Raji (cell line): ENCODE measurements around the gene ZMIZ1.

Experiments
- POLR2A ChIP-seq: IDR thresholded peaks from 2 replicates; pipeline ENCODE4 v1.6.1; 2011; ENCODE audit warnings: low read depth, low read length, control low read depth; ENCODE audit not compliant: insufficient read depth

Gene ZMIZ1

DNA sequence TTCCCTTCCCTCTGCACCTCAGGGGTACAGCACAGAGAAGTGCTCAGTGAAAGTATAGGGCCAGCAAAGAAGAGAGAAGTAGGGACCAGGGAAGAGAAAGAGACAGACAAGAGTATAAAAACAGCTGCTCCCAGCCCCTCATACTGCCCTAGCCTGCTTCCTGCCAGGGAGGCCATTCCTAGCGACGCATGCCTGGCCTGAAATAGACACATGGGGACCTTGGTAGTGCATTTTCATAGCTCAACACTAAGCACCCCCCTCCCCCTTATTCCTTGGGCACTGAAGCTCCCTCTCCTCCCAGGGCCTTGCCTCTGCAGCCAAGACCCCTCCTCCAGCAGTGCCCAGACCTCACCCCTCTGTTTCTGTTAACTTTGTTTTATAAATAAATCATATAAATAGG, 64.7 kb downstream of the ZMIZ1 start:
- TF ChIP-seq POLR2A = no peak

GRCh38 chr10:79135790-79136189, 67.0 kb downstream of the ZMIZ1 start:
- TF ChIP-seq POLR2A = no peak

DNA sequence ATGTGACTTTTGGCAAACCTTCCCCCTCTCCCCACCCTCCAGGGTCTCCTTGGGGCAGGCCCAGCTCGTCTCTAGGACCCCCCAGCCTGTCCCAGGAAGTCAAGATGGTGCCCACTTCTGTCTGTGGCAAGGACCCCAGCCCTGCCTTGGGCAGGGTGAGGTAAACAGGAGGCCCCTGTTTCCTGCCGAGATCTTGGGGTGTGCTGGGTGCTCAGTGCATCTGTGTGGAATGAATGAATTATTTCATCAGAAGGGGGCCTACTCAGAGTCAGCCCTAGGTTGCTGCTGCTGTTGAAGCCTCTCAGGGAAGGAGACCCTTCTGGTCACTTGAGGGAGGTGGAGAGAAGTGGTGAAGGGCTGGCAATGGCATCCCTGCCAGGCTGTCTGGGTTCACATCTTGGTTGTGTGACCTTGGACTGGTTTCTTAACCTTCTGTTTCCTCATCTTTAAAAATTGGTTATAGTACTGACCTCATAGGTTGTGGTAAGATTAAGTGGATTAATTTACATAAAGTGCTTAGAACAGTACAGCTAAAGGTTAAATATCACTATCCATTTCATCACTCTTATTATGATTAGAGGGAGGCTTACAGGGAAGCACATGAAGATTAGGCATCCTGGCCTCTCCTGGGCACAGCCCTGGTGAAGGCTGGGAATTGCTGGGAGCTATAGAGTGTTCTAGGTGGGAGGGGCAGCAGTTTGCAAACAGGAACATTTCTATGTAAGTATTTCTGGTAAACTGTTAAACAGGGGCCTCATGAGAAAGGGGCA, 67.7 kb downstream of the ZMIZ1 start:
- no peak for TF ChIP-seq POLR2A

DNA sequence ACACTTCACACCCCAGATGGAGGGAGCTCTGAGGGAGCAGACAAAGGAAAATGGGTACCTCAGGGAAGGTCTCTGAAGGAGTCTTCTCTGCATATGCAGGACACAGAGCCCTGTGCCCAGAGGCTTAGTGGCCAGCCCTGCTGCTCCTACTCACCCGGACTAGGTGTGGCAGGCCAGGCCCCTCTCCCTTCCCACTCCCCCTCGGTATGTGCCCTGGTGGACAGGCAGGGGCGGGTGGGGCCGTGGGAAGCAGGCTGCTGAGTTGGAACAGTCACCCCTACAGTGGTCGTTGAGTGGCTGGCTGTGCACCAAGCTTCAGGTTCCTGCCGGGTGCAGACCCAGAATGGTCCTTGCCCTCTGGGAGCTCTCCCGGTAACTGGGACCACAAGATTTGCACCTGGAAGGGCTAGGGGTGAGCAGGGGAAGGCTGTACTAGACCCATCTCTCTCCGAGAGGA, 68.6 kb downstream of the ZMIZ1 start:
- no peak for TF ChIP-seq POLR2A

- no peak for TF ChIP-seq POLR2A
These were observed 69.1 kb downstream of the ZMIZ1 start for GRCh38 chr10:79137826-79138225.

GRCh38 chr10:79138449-79139123, 69.8 kb downstream of the ZMIZ1 start:
- TF ChIP-seq POLR2A = no peak

- no peak for TF ChIP-seq POLR2A
These were observed 70.5 kb downstream of the ZMIZ1 start for GRCh38 chr10:79139124-79139835.

DNA sequence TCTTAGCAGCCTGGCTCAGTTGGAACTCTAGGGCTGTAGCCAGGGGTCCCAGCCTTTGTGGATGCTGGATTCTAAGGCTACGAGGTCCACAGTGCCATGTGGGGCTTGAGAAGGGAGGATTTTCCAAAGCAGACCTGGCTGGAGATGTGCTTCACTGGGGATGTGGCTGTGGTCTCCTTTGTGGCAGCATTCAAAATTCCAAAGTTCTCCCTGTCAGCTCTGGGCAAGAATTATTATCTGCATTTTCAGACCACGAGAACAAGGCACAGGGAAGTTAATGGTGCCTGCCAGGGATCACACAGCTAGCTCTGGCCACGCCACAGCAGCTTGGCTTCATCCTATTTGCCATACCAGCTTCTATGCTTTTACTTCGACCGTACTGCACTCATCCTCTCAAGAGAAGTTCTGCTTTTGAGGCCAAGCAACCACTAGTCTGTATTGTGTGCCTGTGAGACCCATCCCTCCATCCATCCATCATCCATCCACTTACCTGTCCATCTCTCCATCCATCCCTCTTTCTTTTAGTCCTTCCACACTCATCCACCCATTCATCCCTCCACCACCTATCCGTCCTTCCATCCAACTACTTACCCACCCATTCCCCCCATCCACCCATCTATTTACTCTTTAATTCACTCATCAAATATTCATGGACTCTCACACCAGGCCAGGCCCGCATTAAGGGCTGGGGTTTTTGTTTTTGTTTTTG, 71.5 kb downstream of the ZMIZ1 start:
- no peak for TF ChIP-seq POLR2A

- TF ChIP-seq POLR2A = no peak
These were observed 72.1 kb downstream of the ZMIZ1 start for GRCh38 chr10:79140855-79141254.

DNA sequence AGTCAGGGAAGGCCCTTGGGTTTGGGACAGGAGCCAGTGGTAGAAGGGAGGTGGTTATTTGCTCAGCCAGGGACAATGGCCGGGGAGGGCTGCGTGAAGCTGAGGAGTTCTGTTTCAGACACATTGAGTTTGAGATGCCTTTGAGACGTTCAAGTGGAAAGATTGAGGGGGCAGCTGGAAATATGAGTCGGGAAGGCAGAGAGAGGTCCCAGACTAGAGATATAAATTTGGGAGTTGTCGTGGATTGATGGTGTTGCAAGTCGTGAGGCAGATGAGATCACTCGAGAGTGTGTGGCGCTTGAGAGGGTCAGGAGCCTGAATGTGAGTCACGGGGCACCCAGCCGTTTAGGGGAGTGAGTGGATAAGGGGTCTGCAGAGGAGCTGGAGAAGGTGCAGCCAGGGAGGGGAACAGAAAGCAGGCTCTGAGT, 73.3 kb downstream of the ZMIZ1 start:
- TF ChIP-seq POLR2A = no peak

DNA sequence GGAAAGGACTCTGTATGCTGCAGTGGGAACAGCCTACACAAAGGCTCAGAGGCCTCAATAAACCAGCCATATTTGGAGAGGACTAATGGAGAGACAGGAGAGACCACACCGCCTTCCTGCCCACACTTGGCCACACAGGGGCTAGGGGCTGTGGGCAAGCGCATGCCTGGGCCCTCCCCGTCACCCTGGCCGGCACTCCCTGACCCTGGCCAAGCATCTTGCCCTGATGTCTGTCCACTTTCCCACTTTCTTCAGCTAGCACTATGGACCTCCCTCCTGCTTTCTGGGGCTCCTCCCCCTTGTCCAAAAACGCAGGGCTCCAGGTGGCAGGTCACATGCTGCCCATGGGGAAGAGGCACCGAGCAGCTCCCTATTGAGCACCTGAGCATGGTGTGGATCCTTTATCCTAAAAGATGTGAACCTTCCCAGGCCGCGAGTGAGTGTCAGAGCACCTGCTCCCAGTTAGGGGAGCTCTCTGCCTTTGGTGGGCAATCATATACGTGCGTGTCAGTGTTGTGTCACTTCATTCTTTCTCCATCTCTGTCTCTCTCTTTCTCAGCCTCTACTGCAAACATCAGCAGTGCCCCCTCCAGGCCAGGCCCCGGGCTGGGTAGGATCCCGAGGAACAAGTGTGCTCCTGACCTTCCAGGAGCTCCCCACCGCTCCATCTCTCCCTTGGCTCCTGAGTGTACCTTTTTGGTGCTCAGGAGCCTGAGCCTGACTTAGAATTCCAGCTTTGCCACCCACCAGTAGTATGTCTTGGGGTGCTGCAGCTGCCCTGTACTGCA, 74.0 kb downstream of the ZMIZ1 start:
- no peak for TF ChIP-seq POLR2A

DNA sequence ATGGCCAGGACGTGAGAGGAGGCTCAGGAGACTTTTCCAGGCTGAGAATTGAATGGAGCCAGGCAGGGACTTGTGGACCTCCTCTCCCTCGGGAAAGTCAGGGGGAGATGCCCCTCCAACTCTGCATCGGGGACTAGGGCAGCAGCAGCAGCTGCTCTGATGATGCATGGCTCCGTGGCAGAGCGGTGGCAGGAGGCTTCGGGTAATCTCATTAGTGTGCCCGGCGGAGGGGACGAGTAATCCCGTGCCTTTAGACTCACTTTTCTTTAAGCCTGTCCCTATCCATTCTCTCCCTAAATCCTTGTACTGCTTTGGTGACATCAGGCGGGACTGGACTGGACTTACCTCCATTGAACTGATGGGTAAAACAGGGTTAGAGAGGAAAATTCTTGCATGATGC, 75.1 kb downstream of the ZMIZ1 start:
- TF ChIP-seq POLR2A = no peak

- TF ChIP-seq POLR2A = no peak
These were observed 75.8 kb downstream of the ZMIZ1 start for GRCh38 chr10:79144351-79145173.

DNA sequence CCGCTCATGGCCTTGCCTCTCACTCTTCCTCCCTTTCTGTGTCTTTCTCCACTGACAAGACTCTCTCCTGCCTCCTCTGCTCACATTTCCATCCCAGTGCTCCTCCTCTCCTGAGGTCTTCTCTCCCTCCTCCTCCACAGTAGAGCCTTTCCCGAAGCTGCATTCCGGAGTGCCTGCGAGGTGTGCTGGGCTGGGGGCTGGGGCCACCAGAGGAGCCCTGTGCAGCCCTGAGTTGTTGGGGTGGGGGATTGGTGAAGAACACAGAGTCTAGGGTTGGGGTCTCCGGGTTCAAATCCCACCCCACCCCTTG, 76.4 kb downstream of the ZMIZ1 start:
- TF ChIP-seq POLR2A = no peak
